SK-N-MC (cell line): ENCODE data around the gene ARHGAP26.

Experiments used
- EZH2 ChIP-seq: fragments of 200-600 bp; sonication (generic); IDR thresholded peaks from one replicate; pipeline ENCODE4 v1.6.1; 2017; ENCODE audit warnings: antibody characterized with exemption
- POLR2AphosphoS5 ChIP-seq: IDR thresholded peaks from 2 replicates; pipeline ENCODE4 v1.6.1; 2012; ENCODE audit warnings: mild to moderate bottlenecking, low read depth, low read length, borderline replicate concordance

DNA sequence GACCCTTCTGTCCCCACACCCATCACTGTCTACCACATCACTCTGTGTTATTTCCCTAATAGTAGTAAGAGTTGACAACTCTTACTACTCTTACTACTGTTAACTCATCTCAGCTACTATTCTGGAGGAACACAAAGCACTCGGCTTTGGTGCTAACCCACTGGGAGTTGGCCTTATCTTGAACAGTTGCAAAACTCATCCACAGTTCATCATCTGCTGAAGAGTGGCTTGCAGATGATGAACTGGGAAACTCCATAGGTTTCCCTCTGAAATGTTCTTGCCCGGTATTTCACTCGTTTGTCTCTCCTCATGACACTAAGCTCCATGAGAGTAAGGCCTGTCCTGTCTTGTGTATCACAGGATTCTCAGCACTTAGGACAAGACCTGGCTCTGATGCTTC is 411.9 kb downstream of the ARHGAP26 start:
- TF ChIP-seq EZH2 (no peak), POLR2AphosphoS5 (no peak)
